ENCODE measurements around the gene CDKL4. TPM values are rescaled to one million over a fixed set of nuclear protein-coding genes. Genes with fewer than 3 reads are reported as not detected.
"Not testable (repeated sequence)": the region's sequence is repeated elsewhere in the genome, so short reads cannot be mapped to it uniquely, and the experiment has no call there.

CDKL4 gene
- total RNA-seq, 2 donors from 2014 or later = 0.64 TPM; not detected in 1

- Histone ChIP-seq H3K27me3 (no peaks in the 10 kb centered on the region), H3K36me3 (no peaks in the 10 kb centered on the region), H3K9ac (ENCODE audit: low read depth in 2 of 2, low read length in 2 of 2) (no peak overlapping the region), H3K4me3 (no peak overlapping the region), H3K4me1 (no peaks in the 10 kb centered on the region), H3K27ac (no peak overlapping the region), H3K9me3 (no peaks in the 10 kb centered on the region)
- DNase-seq = no peak
- intact Hi-C loops (cut with DNase I) = no loop called here
- no peak for TF ChIP-seq CTCF (IDR thresholded peaks at IDR 0.05)
Measured at GRCh38 chr2:39146630-39147029, 97.1 kb downstream of the CDKL4 start.

- no peak overlapping the region for H3K9ac ChIP-seq (ENCODE audit: low read depth in 2 of 2, low read length in 2 of 2)
- no peaks in the 10 kb centered on the region for H3K9me3 ChIP-seq
- no peaks in the 10 kb centered on the region for H3K36me3 ChIP-seq
- DNase-seq = no peak
- H3K4me1 ChIP-seq = no peaks in the 10 kb centered on the region
- H3K27ac ChIP-seq = no peak overlapping the region
- TF ChIP-seq CTCF (IDR thresholded peaks at IDR 0.05) = no peak
- intact Hi-C loops (cut with DNase I) = no loop called here
- H3K27me3 ChIP-seq = no peaks in the 10 kb centered on the region
- no peak overlapping the region for H3K4me3 ChIP-seq
Measured at GRCh38 chr2:39145906-39146421, 97.8 kb downstream of the CDKL4 start.

GRCh38 chr2:39144416-39144815, 99.4 kb downstream of the CDKL4 start:
- Histone ChIP-seq H3K9me3 (no peaks in the 10 kb centered on the region), H3K36me3 (no peaks in the 10 kb centered on the region), H3K4me3 (no peak overlapping the region), H3K9ac (ENCODE audit: low read depth in 2 of 2, low read length in 2 of 2) (no peak overlapping the region), H3K27ac (no peak overlapping the region), H3K27me3 (no peaks in the 10 kb centered on the region), H3K4me1 (no peaks in the 10 kb centered on the region)
- TF ChIP-seq CTCF (IDR thresholded peaks at IDR 0.05) = no peak
- intact Hi-C loops (cut with DNase I) = no loop called here
- no peak for DNase-seq

GRCh38 chr2:39142904-39143605, 100.7 kb downstream of the CDKL4 start:
- H3K4me3 ChIP-seq = no peak overlapping the region
- intact Hi-C loops (cut with DNase I) = no loop called here
- H3K27ac ChIP-seq = no peak overlapping the region
- H3K9ac ChIP-seq (ENCODE audit: low read depth in 2 of 2, low read length in 2 of 2) = no peak overlapping the region
- no peak for TF ChIP-seq CTCF (IDR thresholded peaks at IDR 0.05)
- DNase-seq = no peak
- H3K36me3 ChIP-seq = no peaks in the 10 kb centered on the region
- no peaks in the 10 kb centered on the region for H3K4me1 ChIP-seq
- no peaks in the 10 kb centered on the region for H3K9me3 ChIP-seq
- no peaks in the 10 kb centered on the region for H3K27me3 ChIP-seq

- no peak for TF ChIP-seq CTCF (IDR thresholded peaks at IDR 0.05)
- Histone ChIP-seq H3K4me1 (no peaks in the 10 kb centered on the region), H3K27ac (no peak overlapping the region), H3K27me3 (no peaks in the 10 kb centered on the region), H3K36me3 (no peaks in the 10 kb centered on the region), H3K4me3 (no peak overlapping the region), H3K9me3 (no peaks in the 10 kb centered on the region), H3K9ac (ENCODE audit: low read depth in 2 of 2, low read length in 2 of 2) (no peak overlapping the region)
- intact Hi-C loops (cut with DNase I) = no loop called here
- no peak for DNase-seq
Measured at GRCh38 chr2:39141334-39142271, 102.2 kb downstream of the CDKL4 start.

GRCh38 chr2:39140948-39141333, 102.8 kb downstream of the CDKL4 start:
- H3K9me3 ChIP-seq; H3K36me3 ChIP-seq; intact Hi-C loops (cut with DNase I); H3K4me1 ChIP-seq; H3K4me3 ChIP-seq; DNase-seq; H3K27me3 ChIP-seq; H3K27ac ChIP-seq; H3K9ac ChIP-seq (ENCODE audit: low read depth in 2 of 2, low read length in 2 of 2): not testable (repeated sequence)
